Activated CD4-positive, alpha-beta T cell treated with anti-CD3 and anti-CD28 coated beads, Interleukin-2, amount 10 ng/mL, durations not matched to agents 7 days and 5 days (primary cell): ENCODE measurements around the gene CACNA1C. TPM values are rescaled to one million over a fixed set of nuclear protein-coding genes. Genes with fewer than 3 reads are reported as not detected.
"Not testable (repeated sequence)": the region's sequence is repeated elsewhere in the genome, so short reads cannot be mapped to it uniquely, and the experiment has no call there.

Source experiments
- CTCF ChIA-PET: fragments of 350-600 bp; sonication (Branson Sonifier 250); formaldehyde crosslinking; loops from one replicate; lab custom pipeline; 2021; ENCODE audit warnings: antibody characterized with exemption; lab: Charles Lee
- POLR2A ChIA-PET: fragments of 350-600 bp; sonication (Branson Sonifier 250); formaldehyde crosslinking; loops from one replicate; lab custom pipeline; 2021; ENCODE audit warnings: antibody characterized with exemption; lab: Charles Lee
- DNase-seq: peaks from one replicate; pipeline ENCODE4 v3.0.0-alpha.2; 2020
- H3K27ac Mint-ChIP-seq: one replicate; pipeline ENCODE4 v1.8.0; 2021; ENCODE audit warnings: mild to moderate bottlenecking, moderate library complexity, mixed read lengths
- H3K27me3 Mint-ChIP-seq: one replicate; pipeline ENCODE4 v1.8.0; 2021; ENCODE audit warnings: mixed read lengths
- H3K36me3 Mint-ChIP-seq: one replicate; pipeline ENCODE4 v1.8.0; 2021; ENCODE audit warnings: low read depth, mixed read lengths
- H3K4me1 Mint-ChIP-seq: one replicate; pipeline ENCODE4 v1.8.0; 2021; ENCODE audit warnings: mixed read lengths
- H3K4me3 Mint-ChIP-seq: one replicate; pipeline ENCODE4 v1.8.0; 2021; ENCODE audit warnings: mild to moderate bottlenecking, moderate library complexity, mixed read lengths
- H3K9me3 Mint-ChIP-seq: one replicate; pipeline ENCODE4 v1.8.0; 2021; ENCODE audit warnings: mixed read lengths
- total RNA-seq, 2 experiments: library from RNA; stranded (reverse); gene quantifications; one replicate each; pipeline ENCODE4 v1.2.3, GENCODE V29; 2021

CACNA1C gene
- total RNA-seq, 2 experiments from 2014 or later: 0.12 to 0.15 TPM

- Mint-ChIP-seq H3K4me1 (no peaks in the 10 kb centered on the region), H3K36me3 (no peaks in the 10 kb centered on the region), H3K4me3 (no peak overlapping the region), H3K27me3 (peaks cover 2% of the 10 kb centered on the region), H3K9me3 (no peaks in the 10 kb centered on the region), H3K27ac (no peak overlapping the region)
- ChIA-PET POLR2A (no interaction called here), CTCF (no interaction called here)
- no peak for DNase-seq
Measured at GRCh38 chr12:2487278-2487677, 434.5 kb downstream of the CACNA1C start.

DNA sequence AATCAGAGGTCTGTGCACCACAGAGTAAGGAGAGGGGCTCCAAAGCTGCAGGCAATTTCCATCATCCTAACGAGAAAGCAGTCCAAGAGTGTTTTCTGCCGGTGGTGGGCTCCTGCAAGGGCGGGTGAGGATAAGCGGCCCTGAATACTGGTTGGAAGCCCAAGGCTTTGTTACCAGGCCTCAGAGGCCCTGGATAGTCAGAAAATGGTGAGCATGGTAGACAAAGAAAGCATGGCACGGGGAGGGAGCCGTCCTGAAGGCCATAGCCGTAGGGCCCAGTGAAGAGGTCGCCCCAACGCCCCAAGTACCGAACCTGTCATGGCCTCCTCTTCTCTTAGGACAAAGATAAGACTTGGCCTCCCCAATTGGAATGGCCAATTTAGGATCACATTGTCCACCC, 435.3 kb downstream of the CACNA1C start:
- Mint-ChIP-seq H3K27ac (no peak overlapping the region), H3K9me3 (no peaks in the 10 kb centered on the region), H3K4me3 (no peak overlapping the region), H3K4me1 (no peaks in the 10 kb centered on the region), H3K27me3 (peaks cover 2% of the 10 kb centered on the region), H3K36me3 (no peaks in the 10 kb centered on the region)
- ChIA-PET POLR2A (no interaction called here), CTCF (no interaction called here)
- DNase-seq: no peak

DNA sequence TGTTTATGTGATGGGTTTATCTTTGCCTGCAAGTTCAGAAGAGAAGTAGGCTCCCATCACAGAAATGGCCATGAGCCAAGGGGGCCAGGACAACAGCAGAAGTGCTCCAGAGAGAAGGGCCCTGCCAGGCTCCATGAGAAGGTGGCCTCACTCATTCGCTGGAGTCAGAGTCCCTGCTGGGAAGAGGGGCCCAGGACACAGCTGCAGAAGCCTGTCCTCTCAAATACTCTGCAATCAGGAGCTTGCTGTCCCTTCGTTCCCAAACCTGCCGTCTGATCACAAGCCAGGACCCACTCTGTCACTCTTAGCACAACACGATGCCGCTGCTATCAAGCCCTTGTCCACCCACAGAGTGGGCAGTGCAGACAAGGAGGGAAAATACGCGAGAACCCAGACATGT, 435.8 kb downstream of the CACNA1C start:
- peaks cover 2% of the 10 kb centered on the region for H3K27me3 Mint-ChIP-seq
- DNase-seq: no peak
- no peaks in the 10 kb centered on the region for H3K9me3 Mint-ChIP-seq
- H3K27ac Mint-ChIP-seq: no peak overlapping the region
- no peak overlapping the region for H3K4me3 Mint-ChIP-seq
- no peaks in the 10 kb centered on the region for H3K36me3 Mint-ChIP-seq
- ChIA-PET CTCF (no interaction called here), POLR2A (no interaction called here)
- no peaks in the 10 kb centered on the region for H3K4me1 Mint-ChIP-seq

- CTCF ChIA-PET: no interaction called here
- no peaks in the 10 kb centered on the region for H3K36me3 Mint-ChIP-seq
- H3K9me3 Mint-ChIP-seq: no peaks in the 10 kb centered on the region
- H3K27ac Mint-ChIP-seq: no peak overlapping the region
- H3K4me3 Mint-ChIP-seq: no peak overlapping the region
- DNase-seq: no peak
- H3K27me3 Mint-ChIP-seq: peaks cover under 1% of the 10 kb centered on the region
- POLR2A ChIA-PET: no interaction called here
- H3K4me1 Mint-ChIP-seq: no peaks in the 10 kb centered on the region
Measured at GRCh38 chr12:2489275-2489674, 436.5 kb downstream of the CACNA1C start.

DNA sequence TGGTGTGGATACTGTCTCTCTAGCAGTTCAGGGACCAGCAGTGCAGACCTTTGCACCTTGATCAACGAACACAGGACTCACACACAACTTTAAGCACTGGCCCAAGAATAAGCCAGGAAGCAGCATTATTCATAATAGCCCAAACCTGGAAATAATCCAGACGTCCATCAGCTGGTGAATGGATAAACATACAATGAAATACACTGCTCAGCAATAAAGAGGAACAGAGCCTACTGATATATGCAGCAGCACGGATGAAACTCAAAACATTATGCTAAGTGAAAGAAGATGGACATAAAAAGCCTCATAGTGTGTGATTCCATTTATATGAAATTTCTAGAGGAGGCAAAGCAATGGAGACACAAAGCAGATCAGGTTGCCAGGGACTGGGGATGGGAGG, 438.0 kb downstream of the CACNA1C start:
- ChIA-PET POLR2A (no interaction called here), CTCF (interaction anchor here (0.7 kb wide), 1 partner anchor 124 kb away, joined by 3 read pairs; no protein-coding TSS in a partner anchor)
- H3K36me3 Mint-ChIP-seq: no peaks in the 10 kb centered on the region
- H3K27me3 Mint-ChIP-seq: peaks cover 6% of the 10 kb centered on the region
- no peak overlapping the region for H3K27ac Mint-ChIP-seq
- H3K4me1 Mint-ChIP-seq: no peaks in the 10 kb centered on the region
- H3K4me3 Mint-ChIP-seq: no peak overlapping the region
- H3K9me3 Mint-ChIP-seq: no peaks in the 10 kb centered on the region
- no peak for DNase-seq

DNA sequence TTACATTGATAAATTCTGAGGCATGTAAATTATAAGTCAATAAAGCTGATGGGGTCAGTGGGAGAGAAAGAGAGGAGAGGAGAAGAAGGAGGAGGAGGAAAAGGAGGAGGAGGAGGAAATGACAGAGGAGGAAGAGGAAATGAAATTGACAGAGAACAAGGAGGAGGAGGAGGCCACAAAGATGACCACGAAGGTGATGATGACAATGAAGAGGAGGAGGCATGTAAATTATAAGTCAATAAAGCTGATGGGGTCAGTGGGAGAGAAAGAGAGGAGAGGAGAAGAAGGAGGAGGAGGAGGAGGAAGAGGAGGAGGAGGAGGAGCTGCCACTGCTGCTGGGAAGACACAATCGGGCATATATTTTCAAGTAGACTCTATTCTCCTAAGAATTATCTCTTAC, 438.6 kb downstream of the CACNA1C start:
- H3K36me3 Mint-ChIP-seq, H3K4me3 Mint-ChIP-seq, H3K27me3 Mint-ChIP-seq, POLR2A ChIA-PET, H3K4me1 Mint-ChIP-seq, H3K27ac Mint-ChIP-seq, H3K9me3 Mint-ChIP-seq, DNase-seq: not testable (repeated sequence)
- CTCF ChIA-PET: interaction anchor here (0.7 kb wide), 1 partner anchor 124 kb away, joined by 3 read pairs; no protein-coding TSS in a partner anchor

- Mint-ChIP-seq H3K9me3 (no peaks in the 10 kb centered on the region), H3K36me3 (no peaks in the 10 kb centered on the region), H3K4me3 (no peak overlapping the region), H3K27ac (no peak overlapping the region), H3K4me1 (no peaks in the 10 kb centered on the region), H3K27me3 (peaks cover 9% of the 10 kb centered on the region)
- CTCF ChIA-PET: interaction anchor here (1.0 kb wide), 1 partner anchor 331 kb away, joined by 3 read pairs; no protein-coding TSS in a partner anchor
- DNase-seq: no peak
- POLR2A ChIA-PET: no interaction called here
Measured at GRCh38 chr12:2492236-2492635, 439.4 kb downstream of the CACNA1C start.

DNA sequence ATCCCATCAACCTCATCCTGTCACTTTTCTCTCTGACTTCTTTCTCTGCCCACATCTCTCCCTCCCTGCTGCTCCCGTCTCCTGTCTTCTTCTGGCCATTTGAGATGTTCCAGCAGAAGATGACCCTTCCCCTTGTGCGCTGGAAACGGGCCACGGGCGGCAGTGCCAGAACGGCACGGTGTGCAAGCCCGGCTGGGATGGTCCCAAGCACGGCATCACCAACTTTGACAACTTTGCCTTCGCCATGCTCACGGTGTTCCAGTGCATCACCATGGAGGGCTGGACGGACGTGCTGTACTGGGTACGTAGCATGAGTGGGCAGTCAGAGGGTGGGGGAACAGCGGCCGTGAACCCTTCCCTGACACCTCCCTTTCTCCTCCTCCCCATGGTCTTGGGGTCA, 440.3 kb downstream of the CACNA1C start:
- Mint-ChIP-seq H3K27me3 (peaks cover 9% of the 10 kb centered on the region), H3K36me3 (no peaks in the 10 kb centered on the region), H3K4me1 (no peaks in the 10 kb centered on the region), H3K9me3 (no peaks in the 10 kb centered on the region), H3K27ac (no peak overlapping the region), H3K4me3 (no peak overlapping the region)
- ChIA-PET POLR2A (no interaction called here), CTCF (no interaction called here)
- no peak for DNase-seq

DNA sequence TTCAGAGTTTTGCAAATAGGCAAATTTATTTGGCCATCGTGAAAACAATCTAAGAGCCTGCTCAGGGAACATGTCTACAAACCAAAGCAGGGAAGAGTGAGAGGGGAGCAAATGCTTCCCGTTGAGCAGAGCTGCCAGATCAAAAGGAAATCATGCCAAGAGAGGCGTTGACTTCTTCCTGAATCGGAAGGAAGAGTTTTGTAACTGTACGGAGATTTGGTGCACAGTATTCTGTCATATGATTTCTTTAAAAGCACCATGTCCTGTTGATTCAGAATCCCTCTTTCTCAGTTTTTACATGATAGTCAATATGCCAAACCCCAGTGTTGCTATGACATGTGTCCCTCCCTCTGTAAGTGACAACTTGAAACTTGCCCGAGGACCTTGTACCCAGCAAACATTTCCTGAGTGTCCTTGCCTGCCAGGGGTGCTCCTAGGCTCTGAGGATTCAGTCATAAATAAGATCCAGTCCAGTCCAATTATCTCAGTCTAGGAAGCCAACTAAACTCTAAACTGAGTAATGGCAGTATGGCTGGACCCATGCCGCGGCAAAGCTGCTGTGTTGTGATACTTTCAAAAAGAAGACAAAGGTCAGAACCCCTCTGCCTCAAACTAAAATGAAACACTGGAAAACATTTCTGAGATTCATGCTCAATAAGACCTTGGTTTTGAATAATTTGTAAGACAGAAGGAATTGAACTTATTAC, 441.9 kb downstream of the CACNA1C start:
- CTCF ChIA-PET: interaction anchor here (0.6 kb wide), 1 partner anchor 74 kb away, joined by 4 read pairs; no protein-coding TSS in a partner anchor
- Mint-ChIP-seq H3K36me3 (no peaks in the 10 kb centered on the region), H3K4me1 (no peaks in the 10 kb centered on the region), H3K27ac (no peak overlapping the region), H3K4me3 (no peak overlapping the region), H3K9me3 (no peaks in the 10 kb centered on the region), H3K27me3 (peaks cover 9% of the 10 kb centered on the region)
- POLR2A ChIA-PET: no interaction called here
- no peak for DNase-seq

- DNase-seq: no peak
- H3K27me3 Mint-ChIP-seq: peaks cover 9% of the 10 kb centered on the region
- POLR2A ChIA-PET: no interaction called here
- no peak overlapping the region for H3K4me3 Mint-ChIP-seq
- H3K9me3 Mint-ChIP-seq: no peaks in the 10 kb centered on the region
- H3K27ac Mint-ChIP-seq: no peak overlapping the region
- H3K4me1 Mint-ChIP-seq: no peaks in the 10 kb centered on the region
- no peaks in the 10 kb centered on the region for H3K36me3 Mint-ChIP-seq
- CTCF ChIA-PET: interaction anchor here (0.8 kb wide), 1 partner anchor 31 kb away, joined by 3 read pairs; no protein-coding TSS in a partner anchor
Measured at GRCh38 chr12:2495417-2496112, 442.8 kb downstream of the CACNA1C start.

- H3K4me1 Mint-ChIP-seq: peaks cover 6% of the 10 kb centered on the region
Measured at GRCh38 chr12:2498964-2499500, 446.2 kb downstream of the CACNA1C start.

GRCh38 chr12:2501464-2502191, 448.8 kb downstream of the CACNA1C start:
- Mint-ChIP-seq H3K36me3 (no peaks in the 10 kb centered on the region), H3K27ac (no peak overlapping the region), H3K27me3 (peaks cover 6% of the 10 kb centered on the region), H3K4me1 (peaks cover 6% of the 10 kb centered on the region), H3K9me3 (no peaks in the 10 kb centered on the region), H3K4me3 (no peak overlapping the region)
- ChIA-PET POLR2A (no interaction called here), CTCF (interaction anchor here (0.6 kb wide), 1 partner anchor 134 kb away, joined by 3 read pairs; no protein-coding TSS in a partner anchor)
- DNase-seq: no peak

More at GRCh38 chr12:2498964-2499500, 446.2 kb downstream of the CACNA1C start:
- CTCF ChIA-PET: no interaction called here
- no peaks in the 10 kb centered on the region for H3K9me3 Mint-ChIP-seq
- H3K27me3 Mint-ChIP-seq: peaks cover 12% of the 10 kb centered on the region
- DNase-seq: no peak
- POLR2A ChIA-PET: no interaction called here
- no peaks in the 10 kb centered on the region for H3K36me3 Mint-ChIP-seq
- no peak overlapping the region for H3K4me3 Mint-ChIP-seq
- H3K27ac Mint-ChIP-seq: no peak overlapping the region
